PC-3 (cell line): Measurements from ENCODE around the gene UGGT2.

Source experiments
- EZH2 ChIP-seq: fragments of 300-600 bp; sonication (generic); IDR thresholded peaks from one replicate; pipeline ENCODE4 v1.6.1; 2017; ENCODE audit warnings: antibody characterized with exemption, mild to moderate bottlenecking, low read length; ENCODE audit not compliant: unreplicated experiment
- EZH2phosphoT487 ChIP-seq: fragments of 300-600 bp; sonication (generic); IDR thresholded peaks from 2 replicates; pipeline ENCODE4 v1.6.1; 2018; ENCODE audit warnings: mild to moderate bottlenecking, antibody characterized with exemption, low read length, borderline replicate concordance
- TF ChIP-seq, protein P1 (sequence below): fragments of 300-600 bp; sonication (generic); conservative IDR thresholded peaks from 2 replicates; pipeline ENCODE4 v1.5.1; 2017; ENCODE audit warnings: antibody characterized with exemption, low read depth, mild to moderate bottlenecking, low read length

GRCh38 chr13:95918860-95919259, 134.3 kb downstream of the UGGT2 start:
- TF ChIP-seq, protein P1, sequence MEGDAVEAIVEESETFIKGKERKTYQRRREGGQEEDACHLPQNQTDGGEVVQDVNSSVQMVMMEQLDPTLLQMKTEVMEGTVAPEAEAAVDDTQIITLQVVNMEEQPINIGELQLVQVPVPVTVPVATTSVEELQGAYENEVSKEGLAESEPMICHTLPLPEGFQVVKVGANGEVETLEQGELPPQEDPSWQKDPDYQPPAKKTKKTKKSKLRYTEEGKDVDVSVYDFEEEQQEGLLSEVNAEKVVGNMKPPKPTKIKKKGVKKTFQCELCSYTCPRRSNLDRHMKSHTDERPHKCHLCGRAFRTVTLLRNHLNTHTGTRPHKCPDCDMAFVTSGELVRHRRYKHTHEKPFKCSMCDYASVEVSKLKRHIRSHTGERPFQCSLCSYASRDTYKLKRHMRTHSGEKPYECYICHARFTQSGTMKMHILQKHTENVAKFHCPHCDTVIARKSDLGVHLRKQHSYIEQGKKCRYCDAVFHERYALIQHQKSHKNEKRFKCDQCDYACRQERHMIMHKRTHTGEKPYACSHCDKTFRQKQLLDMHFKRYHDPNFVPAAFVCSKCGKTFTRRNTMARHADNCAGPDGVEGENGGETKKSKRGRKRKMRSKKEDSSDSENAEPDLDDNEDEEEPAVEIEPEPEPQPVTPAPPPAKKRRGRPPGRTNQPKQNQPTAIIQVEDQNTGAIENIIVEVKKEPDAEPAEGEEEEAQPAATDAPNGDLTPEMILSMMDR = no peak
- no peak for TF ChIP-seq EZH2phosphoT487
- TF ChIP-seq EZH2 = no peak
